ENCODE data around the gene FAM185A.

DNA sequence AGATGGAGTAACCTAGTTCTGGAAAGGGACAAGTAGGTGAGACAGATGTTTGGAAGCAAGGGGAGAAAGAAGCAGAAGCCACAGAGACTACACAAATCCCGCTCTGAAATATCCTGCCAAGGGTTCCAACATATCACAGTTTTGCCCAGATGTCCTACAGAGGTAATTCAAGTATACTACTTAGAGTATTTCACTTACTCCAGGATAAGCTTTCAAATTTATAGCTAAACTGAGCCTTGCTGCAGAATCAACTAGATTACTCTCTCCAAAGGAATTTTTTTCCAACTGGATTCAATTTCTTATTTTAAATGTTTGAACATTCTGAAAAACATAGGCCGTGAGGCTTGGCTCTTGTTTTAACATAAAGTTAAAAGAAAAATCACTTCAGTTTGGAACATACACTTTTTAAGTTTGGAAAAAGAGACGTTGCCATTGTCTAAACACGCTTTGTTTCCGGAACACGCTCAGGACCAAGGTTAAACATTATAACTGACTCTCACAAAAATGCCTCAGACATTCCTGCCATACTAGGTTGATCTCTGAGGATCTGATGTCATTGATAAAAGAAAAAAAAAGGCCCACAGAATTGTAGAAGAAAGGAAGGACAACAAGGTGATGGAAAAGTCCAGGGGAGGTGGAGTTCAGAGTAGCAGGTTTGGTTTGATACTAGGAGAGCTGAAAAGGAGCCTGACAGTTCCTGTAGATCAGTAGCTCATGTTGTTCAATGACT lies 74.8 kb downstream of the FAM185A start:
- TF ChIP-seq, protein P1, sequence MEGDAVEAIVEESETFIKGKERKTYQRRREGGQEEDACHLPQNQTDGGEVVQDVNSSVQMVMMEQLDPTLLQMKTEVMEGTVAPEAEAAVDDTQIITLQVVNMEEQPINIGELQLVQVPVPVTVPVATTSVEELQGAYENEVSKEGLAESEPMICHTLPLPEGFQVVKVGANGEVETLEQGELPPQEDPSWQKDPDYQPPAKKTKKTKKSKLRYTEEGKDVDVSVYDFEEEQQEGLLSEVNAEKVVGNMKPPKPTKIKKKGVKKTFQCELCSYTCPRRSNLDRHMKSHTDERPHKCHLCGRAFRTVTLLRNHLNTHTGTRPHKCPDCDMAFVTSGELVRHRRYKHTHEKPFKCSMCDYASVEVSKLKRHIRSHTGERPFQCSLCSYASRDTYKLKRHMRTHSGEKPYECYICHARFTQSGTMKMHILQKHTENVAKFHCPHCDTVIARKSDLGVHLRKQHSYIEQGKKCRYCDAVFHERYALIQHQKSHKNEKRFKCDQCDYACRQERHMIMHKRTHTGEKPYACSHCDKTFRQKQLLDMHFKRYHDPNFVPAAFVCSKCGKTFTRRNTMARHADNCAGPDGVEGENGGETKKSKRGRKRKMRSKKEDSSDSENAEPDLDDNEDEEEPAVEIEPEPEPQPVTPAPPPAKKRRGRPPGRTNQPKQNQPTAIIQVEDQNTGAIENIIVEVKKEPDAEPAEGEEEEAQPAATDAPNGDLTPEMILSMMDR (conservative IDR thresholded peaks at IDR 0.05; ENCODE audit: low read depth, low read length), result no peak
- TF ChIP-seq, protein P2, sequence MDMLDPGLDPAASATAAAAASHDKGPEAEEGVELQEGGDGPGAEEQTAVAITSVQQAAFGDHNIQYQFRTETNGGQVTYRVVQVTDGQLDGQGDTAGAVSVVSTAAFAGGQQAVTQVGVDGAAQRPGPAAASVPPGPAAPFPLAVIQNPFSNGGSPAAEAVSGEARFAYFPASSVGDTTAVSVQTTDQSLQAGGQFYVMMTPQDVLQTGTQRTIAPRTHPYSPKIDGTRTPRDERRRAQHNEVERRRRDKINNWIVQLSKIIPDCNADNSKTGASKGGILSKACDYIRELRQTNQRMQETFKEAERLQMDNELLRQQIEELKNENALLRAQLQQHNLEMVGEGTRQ (IDR thresholded peaks at IDR 0.05; ENCODE audit: low read depth, low read length), result no peak
- TF ChIP-seq, protein P3, sequence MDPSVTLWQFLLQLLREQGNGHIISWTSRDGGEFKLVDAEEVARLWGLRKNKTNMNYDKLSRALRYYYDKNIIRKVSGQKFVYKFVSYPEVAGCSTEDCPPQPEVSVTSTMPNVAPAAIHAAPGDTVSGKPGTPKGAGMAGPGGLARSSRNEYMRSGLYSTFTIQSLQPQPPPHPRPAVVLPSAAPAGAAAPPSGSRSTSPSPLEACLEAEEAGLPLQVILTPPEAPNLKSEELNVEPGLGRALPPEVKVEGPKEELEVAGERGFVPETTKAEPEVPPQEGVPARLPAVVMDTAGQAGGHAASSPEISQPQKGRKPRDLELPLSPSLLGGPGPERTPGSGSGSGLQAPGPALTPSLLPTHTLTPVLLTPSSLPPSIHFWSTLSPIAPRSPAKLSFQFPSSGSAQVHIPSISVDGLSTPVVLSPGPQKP (IDR thresholded peaks at IDR 0.05; ENCODE audit: borderline replicate concordance, low read depth, low read length), result no peak
- TF ChIP-seq MAZ (IDR thresholded peaks at IDR 0.05; ENCODE audit: borderline replicate concordance, low read depth, low read length) (no peak), POLR2A (IDR thresholded peaks at IDR 0.05; ENCODE audit: low read depth, low read length) (no peak), FOS (IDR thresholded peaks at IDR 0.05; ENCODE audit: low read depth, low read length) (no peak), RFX5 (IDR thresholded peaks at IDR 0.05; ENCODE audit: low read depth, low read length) (no peak), RAD21 (IDR thresholded peaks at IDR 0.05; ENCODE audit: low read length) (no peak), MXI1 (IDR thresholded peaks at IDR 0.05; ENCODE audit: borderline replicate concordance, low read depth, low read length) (no peak), RCOR1 (IDR thresholded peaks at IDR 0.05; ENCODE audit: insufficient replicate concordance, low read length) (no peak)
